Upper lobe of left lung (tissue), 6 donors: ENCODE measurements around the gene CACNB2. TPM values are rescaled to one million over a fixed set of nuclear protein-coding genes. Genes with fewer than 3 reads are reported as not detected.
"Not testable (repeated sequence)": the region's sequence is repeated elsewhere in the genome, so short reads cannot be mapped to it uniquely, and the experiment has no call there.

Experiments used
- ATAC-seq, 2 donors: fragments of 200-7000 bp; cut with Tn5 transposase; one replicate each; pipeline ENCODE4 v1.9.1; 2022; ENCODE audit warnings: mild to moderate bottlenecking in 2 of 2, moderate library complexity in 2 of 2; ENCODE audit not compliant: low FRiP score in 2 of 2
- DNase-seq, 2 donors: peaks; one replicate each; pipeline ENCODE4 v3.0.0-alpha.2; 2019 to 2020
- H3K27ac ChIP-seq, 4 donors: fragments of 200-600 bp; sonication (generic); one replicate each; pipeline ENCODE4 v1.5.1; 2016 to 2019
- H3K27me3 ChIP-seq, 4 donors: fragments of 200-600 bp; sonication (generic); one replicate each; pipeline ENCODE4 v1.5.1; 2017 to 2019
- H3K36me3 ChIP-seq, 4 donors: fragments of 200-600 bp; sonication (generic); one replicate each; pipeline ENCODE4 v1.5.1; 2016 to 2019
- H3K4me1 ChIP-seq, 4 donors: fragments of 200-600 bp; sonication (generic); one replicate each; pipeline ENCODE4 v1.5.1; 2018 to 2019
- H3K4me3 ChIP-seq, 4 donors: fragments of 200-600 bp; sonication (generic); one replicate each; pipeline ENCODE4 v1.5.1; 2017 to 2019; ENCODE audit warnings: mild to moderate bottlenecking in 2 of 4, moderate library complexity in 1 of 4
- H3K9me3 ChIP-seq, 4 donors: fragments of 200-600 bp; sonication (generic); one replicate each; pipeline ENCODE4 v1.5.1; 2018 to 2019
- CTCF ChIP-seq, 6 experiments: fragments of 450-650 bp in 4 of 6; fragments of 200-600 bp in 2 of 6; sonication (generic) in 2 of 6; IDR thresholded peaks; one replicate each; pipeline ENCODE4 v1.5.1; 2016 to 2019; ENCODE audit warnings: antibody characterized with exemption in 6 of 6
- EP300 ChIP-seq, 4 donors: sonication (generic); formaldehyde crosslinking; IDR thresholded peaks; one replicate each; pipeline ENCODE4 v1.5.1; 2017; ENCODE audit warnings: antibody characterized with exemption in 4 of 4, control low read depth in 2 of 4
- POLR2A ChIP-seq, 4 donors: fragments of 450-650 bp; IDR thresholded peaks; one replicate each; pipeline ENCODE4 v1.5.1; 2016 to 2017; ENCODE audit warnings: antibody characterized with exemption in 4 of 4, mild to moderate bottlenecking in 2 of 4
- POLR2AphosphoS5 ChIP-seq, 2 donors: sonication (generic); formaldehyde crosslinking; IDR thresholded peaks; one replicate each; pipeline ENCODE4 v1.5.1; 2017; ENCODE audit warnings: antibody characterized with exemption in 2 of 2
- WGBS, 2 donors: methylation state at CpG; one replicate each; pipeline ENCODE4 v1.1.5; 2017 to 2018; 5-methylcytosine and 5-hydroxymethylcytosine counted together
- total RNA-seq, 6 donors: library from RNA; depleted of rRNA in 4 of 6; stranded (reverse); fragments of >200 nt in 4 of 6; gene quantifications; one replicate each; pipeline versions ENCODE4 v1.1.0 to v1.2.1, GENCODE V29; 2016 to 2021
- donor health status: DM: no; HTN: no; CAD: no; lungs with moderate emphysema.
- donor health status: DM: no; HTN: yes; CAD: no; lungs with severe emphysema.

Gene CACNB2
- total RNA-seq, 6 donors from 2014 or later, result 1.4 to 6.3 (median 2.9) TPM

DNA sequence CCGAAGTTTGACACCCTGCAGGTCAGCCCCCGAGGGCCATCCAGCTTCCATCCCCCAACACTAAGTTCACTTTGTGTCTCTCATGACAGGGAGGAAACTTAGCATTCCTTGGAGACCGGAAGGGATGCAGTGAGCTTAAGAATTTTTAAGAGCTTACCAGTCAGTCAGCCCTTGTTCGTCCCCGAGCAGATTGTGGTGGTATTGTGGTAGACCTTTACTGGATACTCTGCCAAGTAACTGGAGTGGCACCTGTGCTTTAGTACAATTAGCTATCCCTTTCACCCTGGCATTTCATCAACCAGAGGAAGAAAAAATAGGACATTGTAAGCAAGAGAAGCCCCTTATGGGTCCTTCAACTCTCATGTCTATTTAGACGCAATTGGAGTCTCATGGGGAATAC is 436.4 kb downstream of the CACNB2 start:
- 96 to 99% methylated on average over 6 of the region's 6 CpGs for WGBS, 2 donors

GRCh38 chr10:18577823-18578685 is 437.8 kb downstream of the CACNB2 start:
- no peak overlapping the region for H3K4me3 ChIP-seq
- 91 to 95% methylated on average over 15 of the region's 15 CpGs for WGBS, 2 donors
- H3K27me3 ChIP-seq, result no peaks in the 10 kb centered on the region
- H3K27ac ChIP-seq, result no peak overlapping the region
- H3K36me3 ChIP-seq, result peaks cover 0 to 25% (median 7%) of the 10 kb centered on the region in 4 donors
- DNase-seq (no peak), ATAC-seq (no peak)
- H3K9me3 ChIP-seq, result peaks cover 0 to 7% (median 0%) of the 10 kb centered on the region in 4 donors
- TF ChIP-seq POLR2AphosphoS5 (IDR thresholded peaks at IDR 0.05) (no peak), POLR2A (IDR thresholded peaks at IDR 0.05) (no peak), EP300 (IDR thresholded peaks at IDR 0.05) (no peak), CTCF (IDR thresholded peaks at IDR 0.05) (no peak)
- H3K4me1 ChIP-seq, result no peaks in the 10 kb centered on the region

More for the DNA sequence above, 436.4 kb downstream of the CACNB2 start:
- Histone ChIP-seq H3K36me3 (peaks cover 0 to 24% (median 7%) of the 10 kb centered on the region in 4 donors), H3K27ac (no peak overlapping the region), H3K27me3 (no peaks in the 10 kb centered on the region), H3K4me3 (no peak overlapping the region), H3K4me1 (no peaks in the 10 kb centered on the region), H3K9me3 (peaks cover 0 to 7% (median 0%) of the 10 kb centered on the region in 4 donors)
- DNase-seq (no peak), ATAC-seq (no peak)
- TF ChIP-seq CTCF (IDR thresholded peaks at IDR 0.05), result no peak
- TF ChIP-seq EP300 (IDR thresholded peaks at IDR 0.05), result no peak
- no peak for TF ChIP-seq POLR2AphosphoS5 (IDR thresholded peaks at IDR 0.05)
- TF ChIP-seq POLR2A (IDR thresholded peaks at IDR 0.05), result no peak

DNA sequence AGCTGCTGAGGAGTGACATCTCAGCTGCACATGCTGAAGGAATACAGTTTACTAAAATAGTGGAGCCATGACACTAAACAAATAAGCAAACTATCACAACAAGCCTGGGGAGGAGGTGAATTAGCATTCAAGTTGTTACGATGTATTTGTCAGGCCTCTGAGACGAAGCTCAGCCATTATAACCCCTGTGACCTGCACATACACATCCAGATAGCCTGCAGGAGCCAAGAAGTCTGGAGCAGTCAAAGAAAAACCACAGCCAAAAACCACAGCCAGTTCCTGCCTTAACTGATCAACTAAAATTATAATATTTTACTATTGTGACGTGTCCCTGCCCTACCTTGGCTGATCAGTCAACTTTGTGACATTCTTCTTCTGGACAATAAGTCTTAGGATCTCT is 442.6 kb downstream of the CACNB2 start:
- DNase-seq, result no peak
- Histone ChIP-seq H3K9me3 (peaks cover 0 to 7% (median 0%) of the 10 kb centered on the region in 4 donors), H3K4me3 (no peak overlapping the region), H3K27ac (no peak overlapping the region), H3K36me3 (peaks cover 3 to 39% (median 6%) of the 10 kb centered on the region in 4 donors), H3K27me3 (no peaks in the 10 kb centered on the region), H3K4me1 (no peaks in the 10 kb centered on the region)
- no peak for ATAC-seq
- TF ChIP-seq POLR2AphosphoS5 (IDR thresholded peaks at IDR 0.05) (no peak), EP300 (IDR thresholded peaks at IDR 0.05) (no peak), CTCF (IDR thresholded peaks at IDR 0.05) (no peak), POLR2A (IDR thresholded peaks at IDR 0.05) (no peak)
- WGBS, 2 donors, result 62 to 73% methylated on average over 3 of the region's 3 CpGs

DNA sequence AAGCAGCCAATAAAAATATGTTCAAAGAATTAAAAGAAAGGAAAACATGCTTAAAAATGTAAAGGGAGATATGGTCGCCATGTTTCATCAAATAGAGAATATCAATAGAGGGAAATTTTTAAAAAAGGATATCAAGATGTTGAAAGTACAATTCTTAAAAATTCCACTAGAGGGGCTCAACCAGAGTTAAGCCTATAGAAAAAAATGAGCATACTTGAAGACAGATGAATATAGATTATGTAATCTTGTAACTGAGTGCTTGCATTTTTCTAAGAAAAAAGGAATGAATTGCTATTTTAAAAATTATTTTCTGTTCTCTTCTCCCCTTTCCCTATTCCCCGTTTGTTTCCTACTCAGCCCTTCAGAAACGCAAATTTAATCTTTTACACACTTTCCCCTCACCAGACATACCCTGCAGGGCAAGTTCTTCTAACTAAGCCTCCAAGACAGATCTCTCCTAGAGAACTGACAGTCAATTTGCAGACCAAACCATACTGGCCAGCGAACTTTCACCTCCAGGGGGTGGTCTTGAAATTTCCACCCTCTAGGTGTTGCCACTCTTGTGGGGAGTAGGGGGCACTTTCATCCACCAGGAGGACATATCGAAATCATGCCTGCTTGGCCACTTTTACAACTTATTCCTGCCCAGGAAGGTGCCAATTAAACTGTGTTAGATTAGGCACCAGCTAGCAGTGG is 443.5 kb downstream of the CACNB2 start:
- TF ChIP-seq POLR2AphosphoS5 (IDR thresholded peaks at IDR 0.05) (no peak), EP300 (IDR thresholded peaks at IDR 0.05) (no peak), POLR2A (IDR thresholded peaks at IDR 0.05) (no peak), CTCF (IDR thresholded peaks at IDR 0.05) (no peak)
- ATAC-seq (no peak), DNase-seq (no peak)
- Histone ChIP-seq H3K27me3 (no peaks in the 10 kb centered on the region), H3K27ac (no peak overlapping the region), H3K9me3 (no peaks in the 10 kb centered on the region), H3K4me1 (no peaks in the 10 kb centered on the region), H3K36me3 (peaks cover 3 to 44% (median 8%) of the 10 kb centered on the region in 4 donors), H3K4me3 (no peak overlapping the region)
- WGBS, 2 donors, result 74 to 92% methylated on average over 5 of the region's 5 CpGs

DNA sequence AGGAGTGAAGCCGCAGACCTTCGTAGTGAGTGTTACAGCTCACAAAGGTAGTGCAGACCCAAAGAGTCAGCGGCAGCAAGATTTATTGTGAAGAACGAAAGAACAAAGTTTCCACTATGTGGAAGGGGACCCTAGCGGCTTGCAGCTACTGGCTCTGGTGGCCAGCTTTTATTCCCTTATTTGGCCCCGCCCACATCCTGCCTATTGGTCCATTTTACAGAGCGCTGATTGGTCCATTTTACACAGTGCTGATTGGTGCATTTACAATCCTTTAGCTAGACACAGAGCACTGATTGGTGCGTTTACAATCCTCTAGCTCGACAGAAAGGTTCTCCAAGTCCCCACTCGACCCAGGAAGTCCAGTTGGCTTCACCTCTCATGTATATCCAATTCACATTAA is 446.4 kb downstream of the CACNB2 start:
- 96% methylated on average over 10 of the region's 10 CpGs for WGBS, 2 donors
- not testable (repeated sequence) for H3K4me1 ChIP-seq, H3K9me3 ChIP-seq, ATAC-seq, H3K4me3 ChIP-seq, H3K27ac ChIP-seq, H3K27me3 ChIP-seq, DNase-seq
- H3K36me3 ChIP-seq, result peaks cover 0 to 19% (median 5%) of the 10 kb centered on the region in 4 donors

DNA sequence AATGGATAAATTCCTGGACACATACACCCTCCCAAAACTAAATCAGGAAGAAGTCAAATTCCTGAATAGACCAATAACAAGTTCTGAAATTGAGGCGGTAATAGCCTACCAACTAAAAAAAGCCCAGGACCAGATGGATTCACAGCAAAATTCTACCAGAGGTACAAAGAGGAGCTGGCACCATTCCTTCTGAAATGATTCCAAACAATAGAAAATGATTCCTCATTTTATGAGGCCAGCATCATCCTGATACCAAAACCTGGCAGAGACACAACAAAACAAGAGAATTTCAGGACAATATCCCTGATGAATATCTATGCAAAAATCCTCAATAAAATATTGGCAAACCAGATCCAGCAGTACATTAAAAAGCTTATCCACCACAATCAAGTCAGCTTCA is 450.9 kb downstream of the CACNB2 start:
- H3K9me3 ChIP-seq, ATAC-seq, DNase-seq, H3K27ac ChIP-seq, H3K4me3 ChIP-seq, H3K27me3 ChIP-seq, H3K4me1 ChIP-seq: not testable (repeated sequence)
- WGBS, 2 donors, result 83 to 100% methylated on average over 1 of the region's 1 CpG
- H3K36me3 ChIP-seq, result peaks cover 0 to 28% (median 5%) of the 10 kb centered on the region in 4 donors
